IgD-negative memory B cell (primary cell): ENCODE measurements around the gene PAK1. TPM values are rescaled to one million over a fixed set of nuclear protein-coding genes. Genes with fewer than 3 reads are reported as not detected.

Experiments used
- H3K27ac Mint-ChIP-seq, 3 donors: one replicate each; pipeline ENCODE4 v1.8.0; 2020 to 2022; ENCODE audit warnings: mild to moderate bottlenecking in 3 of 3, mixed read lengths in 3 of 3, moderate library complexity in 1 of 3
- H3K27me3 Mint-ChIP-seq: one replicate; pipeline ENCODE4 v1.8.0; 2021; ENCODE audit warnings: mixed read lengths
- H3K36me3 Mint-ChIP-seq: one replicate; pipeline ENCODE4 v1.8.0; 2020; ENCODE audit warnings: mild to moderate bottlenecking, mixed read lengths
- H3K4me1 Mint-ChIP-seq, 3 donors: one replicate each; pipeline ENCODE4 v1.8.0; 2020 to 2022; ENCODE audit warnings: mixed read lengths in 3 of 3, mild to moderate bottlenecking in 1 of 3
- H3K4me3 Mint-ChIP-seq, 4 donors: one replicate each; pipeline ENCODE4 v1.8.0; 2020 to 2022; ENCODE audit warnings: mild to moderate bottlenecking in 4 of 4, mixed read lengths in 4 of 4, moderate library complexity in 3 of 4
- H3K9me3 Mint-ChIP-seq, 3 donors: one replicate each; pipeline ENCODE4 v1.8.0; 2020 to 2021; ENCODE audit warnings: mixed read lengths in 3 of 3, mild to moderate bottlenecking in 1 of 3
- polyA plus RNA-seq: library from polyadenylated mRNA; unstranded; fragments of 300-500 nt; fragmentation: Illumina TruSeq; gene quantifications from one replicate; pipeline ENCODE4 v1.2.3, GENCODE V29; 2021

PAK1 gene
- polyA plus RNA-seq, 1 donor from 2014 or later, result 15.0 TPM

GRCh38 chr11:77287136-77287535 lies 186.8 kb downstream of the PAK1 start:
- H3K36me3 Mint-ChIP-seq, result no peaks in the 10 kb centered on the region
- H3K27ac Mint-ChIP-seq, result no peak overlapping the region
- H3K27me3 Mint-ChIP-seq, result peaks cover 23% of the 10 kb centered on the region
- H3K9me3 Mint-ChIP-seq, result peaks cover 0 to 2% (median 0%) of the 10 kb centered on the region in 3 donors
- no peak overlapping the region for H3K4me3 Mint-ChIP-seq
- H3K4me1 Mint-ChIP-seq, result no peaks in the 10 kb centered on the region

- Mint-ChIP-seq H3K4me3 (no peak overlapping the region), H3K27ac (no peak overlapping the region), H3K9me3 (peaks cover 0 to 5% (median 0%) of the 10 kb centered on the region in 3 donors), H3K36me3 (no peaks in the 10 kb centered on the region), H3K4me1 (no peaks in the 10 kb centered on the region), H3K27me3 (peaks cover 20% of the 10 kb centered on the region)
These were observed 189.1 kb downstream of the PAK1 start for GRCh38 chr11:77284476-77285468.

GRCh38 chr11:77283101-77283500 lies 190.8 kb downstream of the PAK1 start:
- H3K4me1 Mint-ChIP-seq, result no peaks in the 10 kb centered on the region
- H3K27ac Mint-ChIP-seq, result no peak overlapping the region
- H3K9me3 Mint-ChIP-seq, result peaks cover 0 to 5% (median 0%) of the 10 kb centered on the region in 3 donors
- no peaks in the 10 kb centered on the region for H3K36me3 Mint-ChIP-seq
- peaks cover 25% of the 10 kb centered on the region for H3K27me3 Mint-ChIP-seq
- no peak overlapping the region for H3K4me3 Mint-ChIP-seq

GRCh38 chr11:77278595-77279506 lies 195.0 kb downstream of the PAK1 start:
- H3K9me3 Mint-ChIP-seq, result peaks cover 0 to 5% (median 0%) of the 10 kb centered on the region in 3 donors
- H3K4me1 Mint-ChIP-seq, result no peaks in the 10 kb centered on the region
- H3K4me3 Mint-ChIP-seq, result no peak overlapping the region
- H3K36me3 Mint-ChIP-seq, result no peaks in the 10 kb centered on the region
- peaks cover 13% of the 10 kb centered on the region for H3K27me3 Mint-ChIP-seq
- H3K27ac Mint-ChIP-seq, result no peak overlapping the region

- Mint-ChIP-seq H3K36me3 (no peaks in the 10 kb centered on the region), H3K4me3 (no peak overlapping the region), H3K9me3 (peaks cover 0 to 5% (median 0%) of the 10 kb centered on the region in 3 donors), H3K4me1 (no peaks in the 10 kb centered on the region), H3K27me3 (peaks cover 9% of the 10 kb centered on the region), H3K27ac (no peak overlapping the region)
These were observed 197.6 kb downstream of the PAK1 start for GRCh38 chr11:77276271-77276670.

Other genes starting within 250 kb of the PAK1 start
- not detected for gene GDPD4, start 172.4 kb downstream of the PAK1 start, polyA plus RNA-seq
- 0.48 TPM for gene AQP11, start 115.9 kb upstream of the PAK1 start, polyA plus RNA-seq
- 100 TPM for gene CLNS1A, start 163.7 kb upstream of the PAK1 start, polyA plus RNA-seq